Breast epithelium (tissue), 3 donors: Measurements from ENCODE around the gene CDH13.

Source experiments
- POLR2A ChIP-seq: fragments of 450-650 bp; IDR thresholded peaks from one replicate; pipeline ENCODE4 v1.6.1; 2016; ENCODE audit warnings: antibody characterized with exemption, mild to moderate bottlenecking, moderate library complexity
- TF ChIP-seq, protein P1 (sequence below), 3 donors: fragments of 450-650 bp; IDR thresholded peaks; one replicate each; pipeline ENCODE4 v1.5.1; 2016 to 2017; ENCODE audit warnings: antibody characterized with exemption in 3 of 3, mild to moderate bottlenecking in 3 of 3, moderate library complexity in 3 of 3

GRCh38 chr16:82881516-82881915, 254.7 kb downstream of the CDH13 start:
- TF ChIP-seq, protein P1, sequence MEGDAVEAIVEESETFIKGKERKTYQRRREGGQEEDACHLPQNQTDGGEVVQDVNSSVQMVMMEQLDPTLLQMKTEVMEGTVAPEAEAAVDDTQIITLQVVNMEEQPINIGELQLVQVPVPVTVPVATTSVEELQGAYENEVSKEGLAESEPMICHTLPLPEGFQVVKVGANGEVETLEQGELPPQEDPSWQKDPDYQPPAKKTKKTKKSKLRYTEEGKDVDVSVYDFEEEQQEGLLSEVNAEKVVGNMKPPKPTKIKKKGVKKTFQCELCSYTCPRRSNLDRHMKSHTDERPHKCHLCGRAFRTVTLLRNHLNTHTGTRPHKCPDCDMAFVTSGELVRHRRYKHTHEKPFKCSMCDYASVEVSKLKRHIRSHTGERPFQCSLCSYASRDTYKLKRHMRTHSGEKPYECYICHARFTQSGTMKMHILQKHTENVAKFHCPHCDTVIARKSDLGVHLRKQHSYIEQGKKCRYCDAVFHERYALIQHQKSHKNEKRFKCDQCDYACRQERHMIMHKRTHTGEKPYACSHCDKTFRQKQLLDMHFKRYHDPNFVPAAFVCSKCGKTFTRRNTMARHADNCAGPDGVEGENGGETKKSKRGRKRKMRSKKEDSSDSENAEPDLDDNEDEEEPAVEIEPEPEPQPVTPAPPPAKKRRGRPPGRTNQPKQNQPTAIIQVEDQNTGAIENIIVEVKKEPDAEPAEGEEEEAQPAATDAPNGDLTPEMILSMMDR (IDR thresholded peaks at IDR 0.05): no peak
- no peak for TF ChIP-seq POLR2A
